Naive B cell (primary cell): ENCODE results near the gene NIPBL. TPM values are rescaled to one million over a fixed set of nuclear protein-coding genes. Genes with fewer than 3 reads are reported as not detected.

Experiments
- ATAC-seq, 2 donors: fragments of 150-1000 bp; cut with Tn5 transposase; 2 replicates each; pipeline ENCODE4 v1.10.0; 2021; ENCODE audit warnings: low read depth in 2 of 2, mild to moderate bottlenecking in 2 of 2, moderate library complexity in 2 of 2
- DNase-seq: peaks from one replicate; pipeline ENCODE4 v3.0.0; 2022
- H3K27ac Mint-ChIP-seq, 6 donors: one replicate each; pipeline ENCODE4 v1.8.0; 2020 to 2022; ENCODE audit warnings: mild to moderate bottlenecking in 6 of 6, mixed read lengths in 6 of 6, moderate library complexity in 5 of 6, inconsistent platforms in 2 of 6
- H3K27me3 Mint-ChIP-seq, 3 donors: one replicate each; pipeline ENCODE4 v1.8.0; 2021 to 2022; ENCODE audit warnings: mixed read lengths in 3 of 3, mild to moderate bottlenecking in 1 of 3
- H3K36me3 Mint-ChIP-seq, 2 donors: one replicate each; pipeline ENCODE4 v1.8.0; 2020 to 2022; ENCODE audit warnings: mixed read lengths in 2 of 2, inconsistent platforms in 1 of 2, mild to moderate bottlenecking in 1 of 2
- H3K4me1 Mint-ChIP-seq, 3 donors: one replicate each; pipeline ENCODE4 v1.8.0; 2020 to 2022; ENCODE audit warnings: mixed read lengths in 3 of 3, inconsistent platforms in 1 of 3, mild to moderate bottlenecking in 1 of 3, moderate library complexity in 1 of 3
- H3K4me3 Mint-ChIP-seq, 8 donors: one replicate each; pipeline ENCODE4 v1.8.0; 2020 to 2022; ENCODE audit warnings: mild to moderate bottlenecking in 8 of 8, mixed read lengths in 8 of 8, moderate library complexity in 8 of 8, inconsistent platforms in 2 of 8
- H3K9me3 Mint-ChIP-seq, 7 donors: one replicate each; pipeline ENCODE4 v1.8.0; 2020 to 2022; ENCODE audit warnings: mixed read lengths in 7 of 7, mild to moderate bottlenecking in 5 of 7, inconsistent platforms in 2 of 7, moderate library complexity in 1 of 7
- polyA plus RNA-seq, 6 donors: library from polyadenylated mRNA; unstranded; fragments of 300-500 nt; fragmentation: Illumina TruSeq; gene quantifications; one replicate each; pipeline ENCODE4 v1.2.3, GENCODE V29; 2021; ENCODE audit warnings: low read depth in 6 of 6

NIPBL gene
- polyA plus RNA-seq, 6 donors from 2014 or later = 8.8 to 47.4 (median 17.0) TPM

GRCh38 chr5:37043693-37044092, 167.1 kb downstream of the NIPBL start:
- H3K36me3 Mint-ChIP-seq = peaks cover 0 to 19% of the 10 kb centered on the region in 2 donors
- no peak overlapping the region for H3K4me3 Mint-ChIP-seq
- DNase-seq = no peak
- ATAC-seq = no peak
- no peaks in the 10 kb centered on the region for H3K9me3 Mint-ChIP-seq
- H3K27me3 Mint-ChIP-seq = no peaks in the 10 kb centered on the region
- H3K27ac Mint-ChIP-seq = peak overlapping the region in 1 of 6 donors; percentile 56
- H3K4me1 Mint-ChIP-seq = no peaks in the 10 kb centered on the region

DNA sequence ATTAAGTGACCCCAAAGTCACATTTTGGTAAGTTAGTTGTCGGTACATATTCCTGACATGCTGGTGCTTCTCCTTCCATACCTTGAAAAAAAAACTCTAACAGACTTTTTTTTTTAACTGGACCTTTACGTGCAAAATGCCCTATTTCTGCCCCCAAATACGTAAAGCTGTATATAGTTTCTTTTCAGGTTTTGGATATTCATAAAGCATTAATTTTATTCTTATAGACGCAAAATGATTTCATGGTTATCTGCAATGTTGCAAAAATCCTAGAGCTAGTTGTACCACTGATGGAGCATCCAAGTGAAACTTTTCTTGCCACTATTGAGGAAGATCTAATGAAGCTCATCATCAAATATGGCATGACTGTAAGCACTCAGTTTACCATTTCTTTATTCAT, 167.6 kb downstream of the NIPBL start:
- Mint-ChIP-seq H3K27ac (no peak overlapping the region), H3K27me3 (no peaks in the 10 kb centered on the region), H3K9me3 (no peaks in the 10 kb centered on the region), H3K4me1 (no peaks in the 10 kb centered on the region), H3K36me3 (peaks cover 0 to 21% of the 10 kb centered on the region in 2 donors), H3K4me3 (no peak overlapping the region)
- DNase-seq (no peak), ATAC-seq (no peak)

DNA sequence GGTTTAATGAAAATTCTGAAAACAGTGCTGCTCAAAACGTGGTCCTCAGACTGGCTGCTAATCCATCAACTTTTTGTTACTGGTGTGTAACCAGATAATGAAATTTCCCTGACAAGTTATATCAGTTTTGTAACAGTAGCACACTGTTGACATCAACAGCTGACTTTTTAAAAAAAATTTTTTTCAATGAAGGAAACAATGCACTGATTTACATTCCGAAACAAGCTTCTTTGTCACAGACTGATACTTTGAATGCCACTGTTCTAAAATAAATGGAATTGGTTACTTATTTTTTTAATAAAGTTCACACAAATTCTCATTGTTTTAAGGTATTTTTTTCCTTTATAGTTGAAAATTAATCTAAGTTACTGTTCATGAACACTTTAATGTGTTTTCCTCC, 169.1 kb downstream of the NIPBL start:
- Mint-ChIP-seq H3K4me1 (no peaks in the 10 kb centered on the region), H3K9me3 (no peaks in the 10 kb centered on the region), H3K27ac (no peak overlapping the region), H3K27me3 (no peaks in the 10 kb centered on the region), H3K4me3 (no peak overlapping the region), H3K36me3 (peaks cover 6 to 30% of the 10 kb centered on the region in 2 donors)
- ATAC-seq (no peak), DNase-seq (no peak)

DNA sequence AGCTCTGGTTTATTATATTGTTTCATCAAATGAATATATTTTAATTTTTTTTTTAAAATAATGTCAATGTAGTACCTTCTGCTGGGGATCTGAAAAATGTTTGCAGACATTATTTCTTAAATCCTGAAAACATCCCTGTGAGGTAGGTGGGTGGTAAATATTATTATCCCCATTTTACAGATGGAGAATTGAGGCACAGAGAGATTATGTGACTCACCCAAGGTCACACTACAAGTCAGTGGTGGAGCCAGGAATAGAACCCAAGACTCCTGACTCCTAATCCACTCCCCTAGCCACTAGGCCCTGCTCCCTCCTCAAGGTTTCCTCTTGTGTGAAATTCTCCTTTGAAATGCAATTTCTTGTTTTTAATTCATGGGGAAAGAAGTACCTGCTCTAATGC, 171.4 kb downstream of the NIPBL start:
- no peak overlapping the region for H3K4me3 Mint-ChIP-seq
- H3K27me3 Mint-ChIP-seq = no peaks in the 10 kb centered on the region
- ATAC-seq (no peak), DNase-seq (no peak)
- peaks cover 11 to 30% of the 10 kb centered on the region in 2 donors for H3K36me3 Mint-ChIP-seq
- H3K27ac Mint-ChIP-seq = no peak overlapping the region
- no peaks in the 10 kb centered on the region for H3K9me3 Mint-ChIP-seq
- no peaks in the 10 kb centered on the region for H3K4me1 Mint-ChIP-seq

- DNase-seq = no peak
- Mint-ChIP-seq H3K27ac (peak overlapping the region in 4 of 6 donors; percentile 10 to 76 (median 57)), H3K4me3 (no peak overlapping the region), H3K4me1 (peaks cover 0 to 5% (median 0%) of the 10 kb centered on the region in 3 donors), H3K9me3 (no peaks in the 10 kb centered on the region), H3K36me3 (peaks cover 25 to 33% of the 10 kb centered on the region in 2 donors), H3K27me3 (no peaks in the 10 kb centered on the region)
- no peak for ATAC-seq
Observed at GRCh38 chr5:37054391-37054790, 177.8 kb downstream of the NIPBL start.

DNA sequence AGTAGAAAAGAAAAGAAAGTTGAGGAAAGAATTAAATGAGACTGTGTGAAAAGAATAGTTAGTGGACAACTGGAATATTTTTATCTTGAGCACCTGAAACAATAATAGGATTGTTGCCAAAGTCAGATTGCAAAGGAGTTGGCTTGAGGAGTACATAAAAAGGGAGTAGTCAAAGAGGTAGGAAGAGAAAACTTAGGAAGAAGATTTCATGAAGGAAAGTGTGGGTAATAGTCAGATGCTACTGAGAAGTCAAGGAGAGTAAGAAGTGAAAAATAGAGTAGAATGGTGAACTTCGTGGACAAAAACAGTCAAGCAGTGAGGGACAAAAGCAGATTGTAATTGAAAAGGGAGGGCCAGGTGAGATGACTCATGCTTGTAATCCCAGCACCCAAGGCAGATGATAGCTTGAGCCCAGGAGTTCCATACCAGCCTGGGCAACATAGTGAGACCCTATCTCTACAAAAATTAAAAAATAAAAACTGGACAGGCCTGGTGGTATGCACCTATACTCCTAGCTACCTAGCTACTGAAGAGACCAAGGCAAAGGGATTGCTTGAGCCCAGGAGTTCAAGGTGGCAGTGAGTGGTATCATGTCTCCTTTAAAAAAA, 178.9 kb downstream of the NIPBL start:
- H3K9me3 Mint-ChIP-seq = no peaks in the 10 kb centered on the region
- peaks cover 22 to 30% of the 10 kb centered on the region in 2 donors for H3K36me3 Mint-ChIP-seq
- no peak for ATAC-seq
- peak overlapping the region in 4 of 6 donors; percentile 21 to 87 (median 64) for H3K27ac Mint-ChIP-seq
- H3K4me3 Mint-ChIP-seq = no peak overlapping the region
- H3K4me1 Mint-ChIP-seq = peaks cover 0 to 5% (median 0%) of the 10 kb centered on the region in 3 donors
- no peaks in the 10 kb centered on the region for H3K27me3 Mint-ChIP-seq
- DNase-seq = no peak

GRCh38 chr5:37056762-37057161, 180.2 kb downstream of the NIPBL start:
- Mint-ChIP-seq H3K4me3 (no peak overlapping the region), H3K27me3 (no peaks in the 10 kb centered on the region), H3K36me3 (peaks cover 21 to 31% of the 10 kb centered on the region in 2 donors), H3K9me3 (no peaks in the 10 kb centered on the region), H3K4me1 (peaks cover 0 to 5% (median 0%) of the 10 kb centered on the region in 3 donors), H3K27ac (peak overlapping the region in 5 of 6 donors; percentile 30 to 71 (median 36))
- DNase-seq (no peak), ATAC-seq (no peak)

DNA sequence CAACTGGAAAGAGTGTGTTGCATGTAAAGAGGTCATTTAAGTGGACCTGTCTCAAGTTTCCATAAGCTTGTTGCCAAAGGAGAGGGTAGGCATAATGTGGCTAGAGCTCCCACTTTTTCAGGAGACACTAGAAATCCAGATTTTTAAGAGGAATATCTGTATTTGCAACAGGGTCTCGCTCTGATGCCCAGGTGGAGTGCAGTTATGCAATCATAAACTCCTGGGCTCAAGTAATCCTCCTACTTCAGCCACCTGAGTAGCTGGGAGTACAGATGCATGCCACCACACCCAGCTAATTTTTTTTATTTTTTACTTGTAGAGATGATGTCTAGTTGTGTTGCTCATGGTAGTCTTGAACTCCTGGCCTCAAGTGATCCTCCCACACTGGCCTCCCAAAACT, 183.5 kb downstream of the NIPBL start:
- DNase-seq (no peak), ATAC-seq (no peak)
- Mint-ChIP-seq H3K4me3 (no peak overlapping the region), H3K4me1 (no peaks in the 10 kb centered on the region), H3K27me3 (no peaks in the 10 kb centered on the region), H3K9me3 (no peaks in the 10 kb centered on the region), H3K36me3 (peaks cover 21 to 38% of the 10 kb centered on the region in 2 donors), H3K27ac (peak overlapping the region in 1 of 6 donors; percentile 35)

GRCh38 chr5:37063739-37064138, 187.2 kb downstream of the NIPBL start:
- DNase-seq = no peak
- peak overlapping the region in 1 of 6 donors; percentile 68 for H3K27ac Mint-ChIP-seq
- no peak overlapping the region for H3K4me3 Mint-ChIP-seq
- H3K36me3 Mint-ChIP-seq = peaks cover 14 to 20% of the 10 kb centered on the region in 2 donors
- no peaks in the 10 kb centered on the region for H3K4me1 Mint-ChIP-seq
- H3K9me3 Mint-ChIP-seq = no peaks in the 10 kb centered on the region
- ATAC-seq = no peak
- no peaks in the 10 kb centered on the region for H3K27me3 Mint-ChIP-seq

- DNase-seq (no peak), ATAC-seq (no peak)
- H3K4me1 Mint-ChIP-seq = no peaks in the 10 kb centered on the region
- no peak overlapping the region for H3K27ac Mint-ChIP-seq
- no peaks in the 10 kb centered on the region for H3K27me3 Mint-ChIP-seq
- peaks cover 14 to 16% of the 10 kb centered on the region in 2 donors for H3K36me3 Mint-ChIP-seq
- no peaks in the 10 kb centered on the region for H3K9me3 Mint-ChIP-seq
- no peak overlapping the region for H3K4me3 Mint-ChIP-seq
Observed at GRCh38 chr5:37064442-37064841, 187.9 kb downstream of the NIPBL start.

DNA sequence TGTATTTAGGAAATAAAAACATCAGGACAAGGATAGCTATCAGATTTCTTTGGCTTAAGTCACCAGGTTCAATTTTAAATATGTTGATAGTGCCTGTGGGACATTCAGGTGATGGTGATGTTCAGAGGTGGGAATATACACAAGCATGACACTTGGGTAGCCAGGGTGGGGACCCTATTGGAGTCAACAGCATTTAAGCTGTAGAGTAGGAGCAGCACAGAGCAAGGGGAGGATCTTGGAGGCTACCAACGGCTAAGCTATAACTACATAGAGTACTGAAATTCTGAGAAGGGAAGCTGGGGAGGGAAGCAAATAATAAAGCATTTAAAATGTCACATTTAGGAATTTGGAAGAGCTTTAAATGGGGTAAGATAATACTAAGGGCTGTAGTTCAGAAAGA, 194.9 kb downstream of the NIPBL start:
- ATAC-seq = no peak
- no peak overlapping the region for H3K4me3 Mint-ChIP-seq

GRCh38 chr5:37071901-37072581, 195.5 kb downstream of the NIPBL start:
- no peak for DNase-seq
- no peaks in the 10 kb centered on the region for H3K27me3 Mint-ChIP-seq
- H3K9me3 Mint-ChIP-seq = peaks cover 0 to 3% (median 0%) of the 10 kb centered on the region in 7 donors
- no peaks in the 10 kb centered on the region for H3K4me1 Mint-ChIP-seq
- no peak overlapping the region for H3K4me3 Mint-ChIP-seq
- no peaks in the 10 kb centered on the region for H3K36me3 Mint-ChIP-seq
- no peak overlapping the region for H3K27ac Mint-ChIP-seq
- no peak for ATAC-seq

More for the DNA sequence above, 194.9 kb downstream of the NIPBL start:
- no peak for DNase-seq
- Mint-ChIP-seq H3K27ac (no peak overlapping the region), H3K27me3 (no peaks in the 10 kb centered on the region), H3K9me3 (no peaks in the 10 kb centered on the region), H3K36me3 (no peaks in the 10 kb centered on the region), H3K4me1 (no peaks in the 10 kb centered on the region)

- ATAC-seq = no peak
- Mint-ChIP-seq H3K36me3 (peaks cover 8 to 13% of the 10 kb centered on the region in 2 donors), H3K9me3 (peaks cover 0 to 9% (median 0%) of the 10 kb centered on the region in 7 donors), H3K27me3 (no peaks in the 10 kb centered on the region), H3K4me1 (no peaks in the 10 kb centered on the region), H3K27ac (peak overlapping the region in 1 of 6 donors; percentile 6), H3K4me3 (no peak overlapping the region)
- DNase-seq = no peak
Observed at GRCh38 chr5:37075399-37075950, 198.9 kb downstream of the NIPBL start.

- peaks cover 0 to 9% (median 0%) of the 10 kb centered on the region in 7 donors for H3K9me3 Mint-ChIP-seq
- no peak overlapping the region for H3K27ac Mint-ChIP-seq
- ATAC-seq = no peak
- no peak for DNase-seq
- H3K36me3 Mint-ChIP-seq = peaks cover 8 to 19% of the 10 kb centered on the region in 2 donors
- no peaks in the 10 kb centered on the region for H3K4me1 Mint-ChIP-seq
- no peak overlapping the region for H3K4me3 Mint-ChIP-seq
- no peaks in the 10 kb centered on the region for H3K27me3 Mint-ChIP-seq
Observed at GRCh38 chr5:37077146-37077545, 200.6 kb downstream of the NIPBL start.
